Keratinocyte (primary cell): ENCODE measurements around the gene PHPT1.

Source experiments
- CTCF ChIP-seq, 3 experiments: IDR thresholded peaks in 1 of 3; conservative IDR thresholded peaks in 1 of 3; optimal IDR thresholded peaks in 1 of 3; 2 replicates in 2 of 3; 3 replicates in 1 of 3; pipeline versions ENCODE3 to v1.5.1; 2011; ENCODE audit warnings: low read length in 3 of 3, mild to moderate bottlenecking in 3 of 3, moderate library complexity in 2 of 3, control low read depth in 1 of 3, inconsistent platforms in 1 of 3; ENCODE audit not compliant: insufficient read depth in 2 of 3; ENCODE audit errors: extremely low read depth in 1 of 3
- EZH2 ChIP-seq: IDR thresholded peaks from one replicate; pipeline ENCODE4 v1.6.1; 2012; ENCODE audit warnings: inconsistent platforms, mild to moderate bottlenecking, low read length, moderate library complexity

- no peak for TF ChIP-seq CTCF (optimal IDR thresholded peaks at IDR 0.05 in 1 of 3, IDR thresholded peaks at IDR 0.05 in 1 of 3, conservative IDR thresholded peaks at IDR 0.05 in 1 of 3; ENCODE audit: extremely low read depth in 1 of 3, insufficient read depth in 2 of 3, low read length in 3 of 3)
- TF ChIP-seq EZH2 = no peak
These were observed 8.9 kb upstream of the PHPT1 start for GRCh38 chr9:136840140-136840876.
